ENCODE results near the gene PARP1.

PARP1 gene

DNA sequence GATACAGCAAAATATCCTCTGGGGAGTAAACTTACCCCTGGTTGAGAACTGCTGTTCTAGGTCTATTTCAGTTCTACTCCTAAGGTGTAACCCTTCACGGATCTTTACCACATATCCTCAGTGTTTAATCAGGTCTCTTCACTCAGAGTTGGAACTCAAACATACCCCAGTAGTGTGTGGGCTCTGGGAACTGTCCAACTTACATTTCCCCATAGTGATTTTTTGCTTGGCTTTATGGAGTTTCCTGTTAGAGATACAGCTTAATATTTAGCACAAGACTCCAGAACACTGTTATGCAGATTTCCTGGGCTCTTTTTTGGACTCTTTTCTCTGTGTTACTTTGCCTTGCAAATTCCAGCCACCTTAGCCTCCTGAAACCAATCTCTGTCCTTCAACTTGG, 72.2 kb downstream of the PARP1 start:
- Histone ChIP-seq H3K27me3 (ENCODE audit: control insufficient read depth in 2 of 2, insufficient read depth in 2 of 2, low read length in 2 of 2) (no peaks in the 10 kb centered on the region), H3K9ac (ENCODE audit: low read depth in 1 of 2, low read length in 2 of 2) (no peak overlapping the region), H3K9me3 (ENCODE audit: control insufficient read depth in 2 of 2, low read length in 2 of 2) (no peaks in the 10 kb centered on the region), H3K36me3 (ENCODE audit: control insufficient read depth in 2 of 2, insufficient read depth in 2 of 2, low read length in 2 of 2) (no peaks in the 10 kb centered on the region), H3K4me3 (ENCODE audit: low read length in 2 of 2) (no peak overlapping the region), H3K27ac (ENCODE audit: low read depth in 2 of 2, low read length in 2 of 2) (no peak overlapping the region), H3K4me1 (ENCODE audit: control insufficient read depth in 2 of 2, insufficient read depth in 2 of 2, low read length in 2 of 2) (peaks cover 0 to 4% of the 10 kb centered on the region in 2 donors)

DNA sequence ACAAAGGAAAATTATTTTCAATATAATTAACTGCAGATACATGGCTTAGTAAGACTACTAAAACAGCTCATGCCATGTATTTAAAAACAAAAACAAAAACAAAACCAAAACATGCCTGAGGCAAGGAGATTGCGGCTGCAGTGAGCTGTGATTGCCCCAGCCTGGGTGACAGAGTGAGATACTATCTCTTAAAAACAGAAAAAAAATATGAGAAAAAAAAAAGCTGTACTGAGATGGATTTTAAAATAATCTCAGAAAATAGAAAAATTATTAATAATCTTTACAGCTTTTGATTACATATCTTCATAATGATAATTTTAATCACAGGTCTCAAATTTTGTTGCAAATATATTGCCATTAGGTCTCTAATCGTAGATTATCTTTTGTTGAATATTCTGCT, 74.9 kb downstream of the PARP1 start:
- peak overlapping the region in 1 of 2 donors; percentile 34 for H3K9ac ChIP-seq (ENCODE audit: low read depth in 1 of 2, low read length in 2 of 2)
- H3K9me3 ChIP-seq (ENCODE audit: control insufficient read depth in 2 of 2, low read length in 2 of 2): no peaks in the 10 kb centered on the region
- H3K27me3 ChIP-seq (ENCODE audit: control insufficient read depth in 2 of 2, insufficient read depth in 2 of 2, low read length in 2 of 2): no peaks in the 10 kb centered on the region
- H3K4me1 ChIP-seq (ENCODE audit: control insufficient read depth in 2 of 2, insufficient read depth in 2 of 2, low read length in 2 of 2): peaks cover 0 to 4% of the 10 kb centered on the region in 2 donors
- H3K36me3 ChIP-seq (ENCODE audit: control insufficient read depth in 2 of 2, insufficient read depth in 2 of 2, low read length in 2 of 2): no peaks in the 10 kb centered on the region
- no peak overlapping the region for H3K27ac ChIP-seq (ENCODE audit: low read depth in 2 of 2, low read length in 2 of 2)
- peak overlapping the region in 1 of 2 donors; percentile 50 for H3K4me3 ChIP-seq (ENCODE audit: low read length in 2 of 2)

DNA sequence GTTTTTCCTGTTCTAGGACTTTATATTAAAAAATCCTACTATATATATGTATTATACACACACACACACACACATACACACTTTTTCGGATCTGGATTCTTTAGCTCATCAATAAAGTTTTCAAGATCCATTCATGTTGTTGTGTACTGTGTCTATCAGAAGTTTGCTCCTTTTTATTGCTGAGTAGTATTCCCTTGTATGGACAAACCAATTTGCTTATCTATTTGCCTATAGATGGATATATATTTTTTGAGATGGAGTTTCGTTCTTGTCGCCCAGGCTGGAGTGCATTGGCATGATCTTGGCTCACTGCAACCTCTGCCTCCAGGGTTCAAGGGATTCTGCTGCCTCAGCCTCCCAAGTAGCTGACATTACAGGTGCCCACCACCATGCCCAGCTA, 78.7 kb downstream of the PARP1 start:
- H3K9me3 ChIP-seq (ENCODE audit: control insufficient read depth in 2 of 2, low read length in 2 of 2): no peaks in the 10 kb centered on the region
- no peak overlapping the region for H3K27ac ChIP-seq (ENCODE audit: low read depth in 2 of 2, low read length in 2 of 2)
- H3K27me3 ChIP-seq (ENCODE audit: control insufficient read depth in 2 of 2, insufficient read depth in 2 of 2, low read length in 2 of 2): no peaks in the 10 kb centered on the region
- H3K4me3 ChIP-seq (ENCODE audit: low read length in 2 of 2): no peak overlapping the region
- H3K36me3 ChIP-seq (ENCODE audit: control insufficient read depth in 2 of 2, insufficient read depth in 2 of 2, low read length in 2 of 2): no peaks in the 10 kb centered on the region
- no peak overlapping the region for H3K9ac ChIP-seq (ENCODE audit: low read depth in 1 of 2, low read length in 2 of 2)
- H3K4me1 ChIP-seq (ENCODE audit: control insufficient read depth in 2 of 2, insufficient read depth in 2 of 2, low read length in 2 of 2): peaks cover 0 to 4% of the 10 kb centered on the region in 2 donors

DNA sequence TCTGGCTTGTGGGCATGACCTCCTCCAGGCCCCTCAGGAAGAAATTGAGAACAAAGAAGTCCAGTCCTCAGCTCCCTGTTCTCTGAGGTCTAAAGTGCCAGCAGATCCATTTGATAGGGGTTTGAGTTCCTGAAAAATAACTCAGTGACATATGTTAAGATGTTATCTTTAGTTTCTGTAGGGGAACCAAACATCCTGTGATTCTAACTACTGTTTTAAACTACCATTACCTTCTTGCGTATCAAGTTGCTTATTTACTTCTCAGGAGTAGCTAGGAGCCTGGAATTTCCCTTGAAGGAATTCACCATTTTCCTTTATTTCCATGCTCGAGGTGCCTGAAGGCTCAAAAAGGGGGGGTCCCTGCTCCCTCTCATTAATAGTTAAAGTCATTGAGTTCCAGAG, 80.1 kb downstream of the PARP1 start:
- Histone ChIP-seq H3K9ac (ENCODE audit: low read depth in 1 of 2, low read length in 2 of 2) (no peak overlapping the region), H3K27ac (ENCODE audit: low read depth in 2 of 2, low read length in 2 of 2) (no peak overlapping the region), H3K4me3 (ENCODE audit: low read length in 2 of 2) (no peak overlapping the region), H3K9me3 (ENCODE audit: control insufficient read depth in 2 of 2, low read length in 2 of 2) (no peaks in the 10 kb centered on the region), H3K36me3 (ENCODE audit: control insufficient read depth in 2 of 2, insufficient read depth in 2 of 2, low read length in 2 of 2) (no peaks in the 10 kb centered on the region), H3K27me3 (ENCODE audit: control insufficient read depth in 2 of 2, insufficient read depth in 2 of 2, low read length in 2 of 2) (no peaks in the 10 kb centered on the region), H3K4me1 (ENCODE audit: control insufficient read depth in 2 of 2, insufficient read depth in 2 of 2, low read length in 2 of 2) (no peaks in the 10 kb centered on the region)

DNA sequence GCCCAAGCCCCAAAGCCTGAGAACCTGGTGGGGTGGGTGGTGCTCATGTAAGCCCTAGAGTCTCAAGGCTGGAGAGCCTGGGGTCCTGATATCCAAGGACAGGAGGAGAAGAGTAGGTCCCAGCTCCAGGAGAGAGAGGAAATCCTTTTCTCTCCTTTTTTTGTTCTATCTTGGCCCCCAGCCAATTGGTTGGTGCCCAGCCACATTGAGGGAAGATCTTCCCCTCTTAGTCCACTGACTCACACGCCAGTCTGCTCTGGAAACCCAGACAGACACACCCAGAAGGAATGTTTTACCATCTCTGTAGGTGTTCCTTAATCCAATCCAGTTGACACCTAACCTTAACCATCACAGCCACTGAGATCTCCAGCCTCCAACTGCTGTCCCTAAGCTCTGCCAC, 82.7 kb downstream of the PARP1 start:
- Histone ChIP-seq H3K36me3 (ENCODE audit: control insufficient read depth in 2 of 2, insufficient read depth in 2 of 2, low read length in 2 of 2) (no peaks in the 10 kb centered on the region), H3K4me3 (ENCODE audit: low read length in 2 of 2) (no peak overlapping the region), H3K9me3 (ENCODE audit: control insufficient read depth in 2 of 2, low read length in 2 of 2) (no peaks in the 10 kb centered on the region), H3K4me1 (ENCODE audit: control insufficient read depth in 2 of 2, insufficient read depth in 2 of 2, low read length in 2 of 2) (no peaks in the 10 kb centered on the region), H3K9ac (ENCODE audit: low read depth in 1 of 2, low read length in 2 of 2) (no peak overlapping the region), H3K27ac (ENCODE audit: low read depth in 2 of 2, low read length in 2 of 2) (no peak overlapping the region), H3K27me3 (ENCODE audit: control insufficient read depth in 2 of 2, insufficient read depth in 2 of 2, low read length in 2 of 2) (no peaks in the 10 kb centered on the region)

DNA sequence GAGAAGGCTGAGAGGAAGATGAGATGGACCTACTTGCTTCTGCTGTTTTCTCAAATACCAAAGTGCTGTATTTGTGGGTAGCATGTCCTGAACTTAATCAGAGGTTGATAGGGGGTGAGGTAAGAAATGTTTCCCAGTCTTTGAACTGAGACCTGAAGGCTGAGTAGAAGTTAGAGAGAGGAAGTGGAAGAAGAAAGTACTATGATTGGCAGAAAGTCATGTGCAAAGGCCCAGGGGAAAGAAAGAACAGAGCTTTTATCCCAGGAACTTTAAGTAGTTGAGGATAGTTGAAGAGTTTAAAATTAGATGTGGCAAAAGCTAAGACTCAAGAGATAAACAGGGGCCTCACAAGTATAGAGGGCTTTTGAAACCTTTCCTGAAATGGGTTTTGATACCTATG, 83.4 kb downstream of the PARP1 start:
- H3K9ac ChIP-seq (ENCODE audit: low read depth in 1 of 2, low read length in 2 of 2): no peak overlapping the region

DNA sequence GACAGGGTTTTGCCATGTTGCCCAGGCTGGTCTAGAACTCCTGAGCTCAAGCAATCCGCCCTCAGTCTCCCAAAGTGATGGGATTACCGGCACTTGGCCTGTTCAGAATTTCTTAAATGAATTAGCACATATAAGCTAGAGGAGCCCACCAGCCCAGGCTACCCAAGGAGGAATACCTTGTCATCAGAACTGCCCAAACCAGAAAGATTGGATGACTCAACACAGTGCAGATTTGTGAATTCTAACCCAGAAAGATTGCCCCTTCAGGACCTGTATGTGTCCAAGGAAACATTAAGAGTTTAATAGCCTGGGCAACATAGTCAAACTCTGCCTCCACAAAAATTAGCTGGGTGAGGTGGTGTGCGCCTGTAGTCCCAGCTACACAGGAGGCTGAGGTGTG, 84.9 kb downstream of the PARP1 start:
- H3K9me3 ChIP-seq (ENCODE audit: control insufficient read depth in 2 of 2, low read length in 2 of 2): no peaks in the 10 kb centered on the region
- H3K27ac ChIP-seq (ENCODE audit: low read depth in 2 of 2, low read length in 2 of 2): no peak overlapping the region
- no peak overlapping the region for H3K9ac ChIP-seq (ENCODE audit: low read depth in 1 of 2, low read length in 2 of 2)
- H3K4me1 ChIP-seq (ENCODE audit: control insufficient read depth in 2 of 2, insufficient read depth in 2 of 2, low read length in 2 of 2): no peaks in the 10 kb centered on the region
- no peak overlapping the region for H3K4me3 ChIP-seq (ENCODE audit: low read length in 2 of 2)
- no peaks in the 10 kb centered on the region for H3K36me3 ChIP-seq (ENCODE audit: control insufficient read depth in 2 of 2, insufficient read depth in 2 of 2, low read length in 2 of 2)
- H3K27me3 ChIP-seq (ENCODE audit: control insufficient read depth in 2 of 2, insufficient read depth in 2 of 2, low read length in 2 of 2): no peaks in the 10 kb centered on the region

More for the DNA sequence above, 83.4 kb downstream of the PARP1 start:
- Histone ChIP-seq H3K4me1 (ENCODE audit: control insufficient read depth in 2 of 2, insufficient read depth in 2 of 2, low read length in 2 of 2) (no peaks in the 10 kb centered on the region), H3K27ac (ENCODE audit: low read depth in 2 of 2, low read length in 2 of 2) (no peak overlapping the region), H3K9me3 (ENCODE audit: control insufficient read depth in 2 of 2, low read length in 2 of 2) (no peaks in the 10 kb centered on the region), H3K27me3 (ENCODE audit: control insufficient read depth in 2 of 2, insufficient read depth in 2 of 2, low read length in 2 of 2) (no peaks in the 10 kb centered on the region), H3K36me3 (ENCODE audit: control insufficient read depth in 2 of 2, insufficient read depth in 2 of 2, low read length in 2 of 2) (no peaks in the 10 kb centered on the region), H3K4me3 (ENCODE audit: low read length in 2 of 2) (no peak overlapping the region)

DNA sequence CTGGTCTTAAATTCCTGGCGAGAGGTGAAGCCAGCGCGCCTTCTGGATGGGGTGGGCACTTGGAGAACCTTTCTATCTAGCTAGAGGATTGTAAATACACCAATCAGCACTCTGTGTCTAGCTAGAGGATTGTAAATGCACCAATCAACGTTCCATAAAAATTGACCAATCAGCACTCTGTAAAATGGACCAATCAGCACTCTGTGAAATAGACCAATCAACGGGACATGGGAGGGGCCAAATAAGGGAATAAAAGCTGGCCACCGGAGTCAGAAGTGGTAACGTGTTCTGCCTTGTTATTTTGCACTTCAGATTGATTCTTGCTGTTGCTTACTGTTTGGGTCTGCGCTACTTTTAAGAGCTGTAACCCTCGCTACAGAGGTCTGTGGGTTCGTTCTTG, 87.0 kb downstream of the PARP1 start:
- H3K27me3 ChIP-seq (ENCODE audit: control insufficient read depth in 2 of 2, insufficient read depth in 2 of 2, low read length in 2 of 2): no peaks in the 10 kb centered on the region
- H3K9ac ChIP-seq (ENCODE audit: low read depth in 1 of 2, low read length in 2 of 2): no peak overlapping the region
- H3K4me1 ChIP-seq (ENCODE audit: control insufficient read depth in 2 of 2, insufficient read depth in 2 of 2, low read length in 2 of 2): no peaks in the 10 kb centered on the region
- no peaks in the 10 kb centered on the region for H3K9me3 ChIP-seq (ENCODE audit: control insufficient read depth in 2 of 2, low read length in 2 of 2)
- no peaks in the 10 kb centered on the region for H3K36me3 ChIP-seq (ENCODE audit: control insufficient read depth in 2 of 2, insufficient read depth in 2 of 2, low read length in 2 of 2)
- H3K4me3 ChIP-seq (ENCODE audit: low read length in 2 of 2): no peak overlapping the region
- H3K27ac ChIP-seq (ENCODE audit: low read depth in 2 of 2, low read length in 2 of 2): no peak overlapping the region

DNA sequence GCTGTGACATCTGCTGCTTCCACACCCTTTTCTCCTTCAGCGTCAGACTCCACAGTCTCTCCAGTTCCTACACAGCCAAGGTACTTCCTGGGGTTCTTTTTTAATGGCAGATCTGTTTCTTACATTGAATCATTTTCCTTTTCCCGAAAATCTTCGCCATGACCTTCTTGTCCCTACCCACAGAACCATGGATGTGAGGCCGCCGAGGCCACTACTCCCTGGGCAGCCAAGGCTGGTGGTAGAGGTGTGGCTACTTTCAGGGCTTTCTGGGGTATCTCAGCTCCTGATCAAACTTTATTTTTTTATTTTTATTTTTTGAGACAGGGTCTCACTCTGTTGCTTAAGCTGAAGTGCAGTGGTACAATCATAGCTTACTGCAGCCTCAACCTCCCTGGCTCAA, 89.4 kb downstream of the PARP1 start:
- no peaks in the 10 kb centered on the region for H3K9me3 ChIP-seq (ENCODE audit: control insufficient read depth in 2 of 2, low read length in 2 of 2)
- H3K27ac ChIP-seq (ENCODE audit: low read depth in 2 of 2, low read length in 2 of 2): no peak overlapping the region
- no peak overlapping the region for H3K9ac ChIP-seq (ENCODE audit: low read depth in 1 of 2, low read length in 2 of 2)
- H3K4me1 ChIP-seq (ENCODE audit: control insufficient read depth in 2 of 2, insufficient read depth in 2 of 2, low read length in 2 of 2): no peaks in the 10 kb centered on the region
- H3K36me3 ChIP-seq (ENCODE audit: control insufficient read depth in 2 of 2, insufficient read depth in 2 of 2, low read length in 2 of 2): no peaks in the 10 kb centered on the region
- H3K27me3 ChIP-seq (ENCODE audit: control insufficient read depth in 2 of 2, insufficient read depth in 2 of 2, low read length in 2 of 2): no peaks in the 10 kb centered on the region
- no peak overlapping the region for H3K4me3 ChIP-seq (ENCODE audit: low read length in 2 of 2)

DNA sequence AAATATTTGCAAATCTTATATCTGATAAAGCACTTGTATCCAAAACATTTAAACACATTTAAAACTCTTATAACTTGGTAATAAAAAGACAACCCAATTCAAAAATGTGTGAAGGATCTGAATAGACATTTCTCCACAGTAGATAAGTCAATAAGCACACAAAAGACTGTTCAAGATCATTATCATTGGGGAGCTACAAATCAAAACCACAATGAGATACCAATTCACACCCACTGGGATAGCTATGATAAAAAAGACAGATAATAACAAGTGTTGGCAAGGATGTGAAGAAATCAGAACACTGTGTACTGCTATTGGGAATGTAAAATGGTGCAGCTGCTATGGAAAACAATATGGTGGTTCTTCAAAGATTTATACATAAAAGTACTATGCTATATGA, 93.8 kb downstream of the PARP1 start:
- H3K4me1 ChIP-seq (ENCODE audit: control insufficient read depth in 2 of 2, insufficient read depth in 2 of 2, low read length in 2 of 2): peaks cover 8 to 19% of the 10 kb centered on the region in 2 donors
- no peaks in the 10 kb centered on the region for H3K9me3 ChIP-seq (ENCODE audit: control insufficient read depth in 2 of 2, low read length in 2 of 2)
- no peak overlapping the region for H3K27ac ChIP-seq (ENCODE audit: low read depth in 2 of 2, low read length in 2 of 2)
- no peaks in the 10 kb centered on the region for H3K36me3 ChIP-seq (ENCODE audit: control insufficient read depth in 2 of 2, insufficient read depth in 2 of 2, low read length in 2 of 2)
- H3K9ac ChIP-seq (ENCODE audit: low read depth in 1 of 2, low read length in 2 of 2): no peak overlapping the region
- H3K27me3 ChIP-seq (ENCODE audit: control insufficient read depth in 2 of 2, insufficient read depth in 2 of 2, low read length in 2 of 2): no peaks in the 10 kb centered on the region
- no peak overlapping the region for H3K4me3 ChIP-seq (ENCODE audit: low read length in 2 of 2)

DNA sequence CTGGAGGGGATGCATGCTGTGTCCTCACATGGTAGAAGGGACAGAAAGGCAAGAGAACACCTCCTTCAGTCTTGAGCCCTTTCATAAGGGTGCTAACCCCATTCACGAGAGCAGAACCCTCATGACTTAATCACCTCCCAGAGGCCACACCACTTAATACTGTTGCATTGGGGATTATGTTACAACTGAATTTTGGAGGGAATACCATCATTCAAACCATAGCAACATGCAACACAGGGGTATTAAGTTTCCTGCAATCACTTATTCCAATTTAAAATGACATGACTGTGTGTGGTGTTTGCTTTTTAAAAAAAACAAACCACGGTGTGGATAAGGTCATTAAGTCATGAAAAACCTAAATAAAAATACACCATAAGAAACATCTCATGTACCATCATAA, 95.8 kb downstream of the PARP1 start:
- Histone ChIP-seq H3K9me3 (ENCODE audit: control insufficient read depth in 2 of 2, low read length in 2 of 2) (no peaks in the 10 kb centered on the region), H3K27me3 (ENCODE audit: control insufficient read depth in 2 of 2, insufficient read depth in 2 of 2, low read length in 2 of 2) (no peaks in the 10 kb centered on the region), H3K4me3 (ENCODE audit: low read length in 2 of 2) (no peak overlapping the region), H3K4me1 (ENCODE audit: control insufficient read depth in 2 of 2, insufficient read depth in 2 of 2, low read length in 2 of 2) (peaks cover 12 to 24% of the 10 kb centered on the region in 2 donors), H3K36me3 (ENCODE audit: control insufficient read depth in 2 of 2, insufficient read depth in 2 of 2, low read length in 2 of 2) (no peaks in the 10 kb centered on the region), H3K27ac (ENCODE audit: low read depth in 2 of 2, low read length in 2 of 2) (no peak overlapping the region), H3K9ac (ENCODE audit: low read depth in 1 of 2, low read length in 2 of 2) (no peak overlapping the region)

Data from mucosa of rectum (tissue), 2 donors.